Osteocyte (in vitro differentiated cells): ENCODE measurements around the gene RAVER1. TPM values are rescaled to one million over a fixed set of nuclear protein-coding genes. Genes with fewer than 3 reads are reported as not detected.

Experiments
- DNase-seq: peaks from one replicate; pipeline ENCODE4 v3.0.0; 2021; ENCODE audit warnings: mixed read lengths; ENCODE audit not compliant: unreplicated experiment; ENCODE audit errors: extremely low spot score
- H3K27ac Mint-ChIP-seq: one replicate; pipeline ENCODE4 v1.8.0; 2021; ENCODE audit warnings: mild to moderate bottlenecking, mixed read lengths; ENCODE audit not compliant: unreplicated experiment
- H3K27me3 Mint-ChIP-seq: one replicate; pipeline ENCODE4 v1.8.0; 2021; ENCODE audit warnings: mixed read lengths; ENCODE audit not compliant: unreplicated experiment
- H3K36me3 Mint-ChIP-seq: one replicate; pipeline ENCODE4 v1.8.0; 2021; ENCODE audit warnings: mixed read lengths; ENCODE audit not compliant: unreplicated experiment
- H3K4me1 Mint-ChIP-seq: one replicate; pipeline ENCODE4 v1.8.0; 2021; ENCODE audit warnings: mixed read lengths; ENCODE audit not compliant: unreplicated experiment
- H3K4me3 Mint-ChIP-seq: one replicate; pipeline ENCODE4 v1.8.0; 2021; ENCODE audit warnings: mild to moderate bottlenecking, moderate library complexity, mixed read lengths; ENCODE audit not compliant: unreplicated experiment
- H3K9me3 Mint-ChIP-seq: one replicate; pipeline ENCODE4 v1.8.0; 2021; ENCODE audit warnings: mixed read lengths; ENCODE audit not compliant: unreplicated experiment
- total RNA-seq: library from RNA; stranded (reverse); gene quantifications from 2 replicates; pipeline ENCODE4 v1.2.1, GENCODE V29; 2021
- TF ChIP-seq, protein P1 (sequence below): fragments of 200-600 bp; sonication (generic); IDR thresholded peaks from 2 replicates; pipeline ENCODE4 v1.5.0; 2021; ENCODE audit warnings: antibody characterized with exemption, mild to moderate bottlenecking, moderate library complexity

The RAVER1 gene
- total RNA-seq, 1 donor from 2014 or later, result 45.8 TPM

- peaks cover 28% of the 10 kb centered on the region for H3K36me3 Mint-ChIP-seq
- no peak for DNase-seq
- no peak overlapping the region for H3K27ac Mint-ChIP-seq
- no peaks in the 10 kb centered on the region for H3K9me3 Mint-ChIP-seq
- no peaks in the 10 kb centered on the region for H3K27me3 Mint-ChIP-seq
- TF ChIP-seq, protein P1, sequence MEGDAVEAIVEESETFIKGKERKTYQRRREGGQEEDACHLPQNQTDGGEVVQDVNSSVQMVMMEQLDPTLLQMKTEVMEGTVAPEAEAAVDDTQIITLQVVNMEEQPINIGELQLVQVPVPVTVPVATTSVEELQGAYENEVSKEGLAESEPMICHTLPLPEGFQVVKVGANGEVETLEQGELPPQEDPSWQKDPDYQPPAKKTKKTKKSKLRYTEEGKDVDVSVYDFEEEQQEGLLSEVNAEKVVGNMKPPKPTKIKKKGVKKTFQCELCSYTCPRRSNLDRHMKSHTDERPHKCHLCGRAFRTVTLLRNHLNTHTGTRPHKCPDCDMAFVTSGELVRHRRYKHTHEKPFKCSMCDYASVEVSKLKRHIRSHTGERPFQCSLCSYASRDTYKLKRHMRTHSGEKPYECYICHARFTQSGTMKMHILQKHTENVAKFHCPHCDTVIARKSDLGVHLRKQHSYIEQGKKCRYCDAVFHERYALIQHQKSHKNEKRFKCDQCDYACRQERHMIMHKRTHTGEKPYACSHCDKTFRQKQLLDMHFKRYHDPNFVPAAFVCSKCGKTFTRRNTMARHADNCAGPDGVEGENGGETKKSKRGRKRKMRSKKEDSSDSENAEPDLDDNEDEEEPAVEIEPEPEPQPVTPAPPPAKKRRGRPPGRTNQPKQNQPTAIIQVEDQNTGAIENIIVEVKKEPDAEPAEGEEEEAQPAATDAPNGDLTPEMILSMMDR, result no peak
- no peak overlapping the region for H3K4me3 Mint-ChIP-seq
- no peaks in the 10 kb centered on the region for H3K4me1 Mint-ChIP-seq
Measured at GRCh38 chr19:10364644-10365043, 31.3 kb upstream of the RAVER1 start.

DNA sequence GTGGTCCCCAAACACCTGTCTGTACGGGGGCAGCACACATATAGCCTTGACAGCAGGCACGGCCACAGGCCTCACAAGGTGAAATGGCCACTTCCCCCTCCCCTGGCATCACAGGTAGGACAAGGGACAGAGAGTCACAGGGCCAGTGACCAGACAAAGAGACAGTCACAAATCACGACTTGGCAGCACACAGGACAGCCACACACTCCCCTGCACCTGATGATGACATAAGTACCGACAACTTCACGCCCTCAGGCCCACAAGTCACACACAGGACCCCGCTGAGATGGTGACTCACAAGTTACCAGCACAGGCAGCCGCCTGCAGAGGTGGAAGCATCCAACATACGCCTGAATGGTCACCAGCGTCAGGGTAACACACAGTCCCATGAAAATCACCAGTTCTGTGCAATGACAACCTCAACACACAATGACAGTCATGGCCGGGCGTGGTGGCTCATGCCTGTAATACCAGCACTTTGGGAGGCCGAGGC lies 30.5 kb upstream of the RAVER1 start:
- no peak for DNase-seq
- Mint-ChIP-seq H3K9me3 (no peaks in the 10 kb centered on the region), H3K36me3 (peaks cover 23% of the 10 kb centered on the region)

DNA sequence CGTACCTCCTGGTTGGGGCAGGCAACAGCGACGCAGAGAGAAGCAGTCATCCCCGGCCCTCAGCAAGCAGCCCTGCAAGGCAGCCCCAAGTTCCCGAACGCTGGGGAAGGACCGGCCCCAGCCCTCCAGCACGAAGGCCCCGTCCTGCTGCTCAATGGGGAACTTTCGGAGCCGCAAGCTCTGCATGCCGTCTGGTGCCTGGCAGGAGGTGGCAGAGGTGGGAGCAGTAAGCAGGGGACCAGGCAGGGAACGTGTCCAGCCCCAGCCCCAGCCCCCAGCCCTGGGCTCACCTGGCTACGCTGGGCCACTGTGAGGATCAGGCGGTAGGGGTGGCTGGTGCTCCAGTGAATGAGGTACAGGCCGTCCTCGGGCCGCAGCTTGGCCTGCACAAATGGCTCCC lies 28.9 kb upstream of the RAVER1 start:
- Mint-ChIP-seq H3K27ac (no peak overlapping the region), H3K4me3 (no peak overlapping the region), H3K9me3 (no peaks in the 10 kb centered on the region), H3K4me1 (no peaks in the 10 kb centered on the region), H3K36me3 (peaks cover 17% of the 10 kb centered on the region), H3K27me3 (no peaks in the 10 kb centered on the region)
- no peak for DNase-seq
- TF ChIP-seq, protein P1, result no peak

More for the DNA sequence above, 30.5 kb upstream of the RAVER1 start:
- H3K4me1 Mint-ChIP-seq, result no peaks in the 10 kb centered on the region
- TF ChIP-seq, protein P1, result no peak
- no peak overlapping the region for H3K4me3 Mint-ChIP-seq
- no peak overlapping the region for H3K27ac Mint-ChIP-seq
- no peaks in the 10 kb centered on the region for H3K27me3 Mint-ChIP-seq

- TF ChIP-seq, protein P1, result no peak
- H3K4me1 Mint-ChIP-seq, result no peaks in the 10 kb centered on the region
- H3K9me3 Mint-ChIP-seq, result no peaks in the 10 kb centered on the region
Measured at GRCh38 chr19:10361569-10362011, 28.3 kb upstream of the RAVER1 start.

DNA sequence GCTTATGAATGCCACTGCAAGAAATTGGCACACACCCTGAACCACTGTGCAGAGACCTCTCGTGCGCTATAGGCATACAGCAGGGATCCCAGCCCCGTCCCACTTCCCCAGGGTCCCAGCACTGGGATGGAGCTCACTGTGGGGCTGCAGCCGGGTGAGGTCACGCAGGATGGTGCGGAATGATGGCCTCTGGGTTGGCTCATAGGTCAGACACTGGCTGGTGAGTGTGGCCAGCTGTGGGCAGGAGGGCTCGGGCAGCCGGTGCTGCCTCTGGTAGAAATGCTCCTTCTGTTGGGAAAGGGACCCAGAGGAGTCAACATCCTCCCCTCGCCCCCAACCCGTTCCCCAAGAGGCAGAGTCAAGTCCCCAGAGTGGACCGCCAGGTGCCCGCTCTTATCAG lies 23.1 kb upstream of the RAVER1 start:
- Mint-ChIP-seq H3K9me3 (no peaks in the 10 kb centered on the region), H3K27me3 (no peaks in the 10 kb centered on the region), H3K4me1 (no peaks in the 10 kb centered on the region), H3K4me3 (no peak overlapping the region), H3K36me3 (peaks cover 22% of the 10 kb centered on the region), H3K27ac (no peak overlapping the region)
- DNase-seq, result no peak
- TF ChIP-seq, protein P1, result no peak

More at GRCh38 chr19:10361569-10362011, 28.3 kb upstream of the RAVER1 start:
- H3K36me3 Mint-ChIP-seq, result peaks cover 17% of the 10 kb centered on the region
- H3K27ac Mint-ChIP-seq, result no peak overlapping the region
- H3K27me3 Mint-ChIP-seq, result no peaks in the 10 kb centered on the region
- no peak overlapping the region for H3K4me3 Mint-ChIP-seq
- no peak for DNase-seq
